Sigmoid colon (tissue), 7 donors: ENCODE data around the gene TRERF1. TPM values are rescaled to one million over a fixed set of nuclear protein-coding genes. Genes with fewer than 3 reads are reported as not detected.

Experiments
- DNase-seq: peaks from one replicate; pipeline ENCODE4 v3.0.0-alpha.2; 2019
- H3K27ac ChIP-seq, 4 donors: fragments of 200-600 bp; sonication (generic); one replicate each; pipeline ENCODE4 v1.5.1; 2016 to 2019; ENCODE audit warnings: mild to moderate bottlenecking in 1 of 4
- H3K27me3 ChIP-seq, 3 donors: fragments of 200-600 bp; sonication (generic); one replicate each; pipeline ENCODE4 v1.5.1; 2019; ENCODE audit warnings: mild to moderate bottlenecking in 1 of 3
- H3K36me3 ChIP-seq, 4 donors: fragments of 200-600 bp; sonication (generic); one replicate each; pipeline ENCODE4 v1.5.1; 2016 to 2019
- H3K4me1 ChIP-seq, 4 donors: fragments of 200-600 bp; sonication (generic); one replicate each; pipeline ENCODE4 v1.5.1; 2017 to 2019
- H3K4me3 ChIP-seq, 4 donors: fragments of 200-600 bp; sonication (generic); one replicate each; pipeline ENCODE4 v1.5.1; 2017 to 2019; ENCODE audit warnings: mild to moderate bottlenecking in 2 of 4, moderate library complexity in 1 of 4
- H3K9me3 ChIP-seq, 4 donors: fragments of 200-600 bp in 3 of 4; sonication (generic) in 3 of 4; one replicate each; pipeline versions ENCODE4 v1.5.1 to v1.6.1; 2013 to 2019
- EP300 ChIP-seq, 4 donors: sonication (generic); formaldehyde crosslinking; IDR thresholded peaks; one replicate each; pipeline ENCODE4 v1.6.1; 2017; ENCODE audit warnings: antibody characterized with exemption in 4 of 4
- POLR2A ChIP-seq, 2 donors: fragments of 450-650 bp; IDR thresholded peaks; one replicate each; pipeline ENCODE4 v1.6.1; 2016; ENCODE audit warnings: antibody characterized with exemption in 2 of 2, mild to moderate bottlenecking in 2 of 2, moderate library complexity in 2 of 2
- POLR2AphosphoS5 ChIP-seq, 4 donors: sonication (generic); formaldehyde crosslinking; IDR thresholded peaks; one replicate each; pipeline ENCODE4 v1.6.1; 2017; ENCODE audit warnings: antibody characterized with exemption in 4 of 4
- WGBS, 2 donors: extraction: QIAGEN DNeasy Blood & Tissue Kit; methylation state at CpG; one replicate each; pipeline ENCODE4 v1.1.7; 2013; 5-methylcytosine and 5-hydroxymethylcytosine counted together
- intact Hi-C: fragments of 100-400 bp; cut with DNase I; formaldehyde crosslinking; loops from one replicate; pipeline ENCODE4 v1.15.1; 2023
- polyA plus RNA-seq, 3 donors: library from polyadenylated mRNA; stranded (reverse); fragments of 200-250 nt; gene quantifications; one replicate each; pipeline ENCODE4 v1.2.3, GENCODE V29; 2013
- total RNA-seq, 4 donors: library from RNA; depleted of rRNA; stranded (reverse); fragments of >200 nt; gene quantifications; one replicate each; pipeline ENCODE4 v1.1.0, GENCODE V29; 2016
- TF ChIP-seq, protein P1 (sequence below), 4 experiments: fragments of 450-650 bp in 3 of 4; fragments of 200-600 bp in 1 of 4; IDR thresholded peaks; one replicate each; pipeline ENCODE4 v1.5.1; 2016 to 2019; ENCODE audit warnings: antibody characterized with exemption in 4 of 4, mild to moderate bottlenecking in 3 of 4, moderate library complexity in 2 of 4
- donor health status: healthy with polysubstance abuse.
- donor health status: Bipolar disorder and iron deficiency.
- donor health status: healthy.

TRERF1 gene
- total and polyA plus RNA-seq, 7 donors: 0.46 to 10.5 (median 4.6) TPM

DNA sequence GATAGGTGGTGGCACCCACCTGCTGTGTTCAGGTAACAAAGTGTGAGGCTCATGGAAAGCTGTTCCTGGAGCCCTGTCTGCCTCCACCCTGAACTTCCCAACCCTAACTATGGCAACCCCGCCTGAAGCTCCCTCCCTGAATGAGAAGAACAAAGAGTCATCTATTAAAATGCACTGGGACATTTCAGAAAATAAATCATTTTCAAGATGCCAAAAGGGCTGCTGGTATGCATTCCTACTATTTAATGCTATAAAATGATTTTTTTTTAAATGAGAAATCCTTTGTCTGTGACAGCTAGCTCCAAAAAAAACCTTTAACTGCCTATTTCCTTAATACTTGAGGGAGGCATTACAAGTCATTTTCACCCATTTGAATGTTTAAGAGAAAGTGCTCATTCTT is 149.7 kb downstream of the TRERF1 start:
- DNase-seq: no peak
- intact Hi-C loops: no loop called here
- Histone ChIP-seq H3K9me3 (no peaks in the 10 kb centered on the region), H3K4me3 (no peak overlapping the region), H3K27ac (no peak overlapping the region), H3K27me3 (no peaks in the 10 kb centered on the region), H3K4me1 (peaks cover 0 to 8% (median 0%) of the 10 kb centered on the region in 4 donors), H3K36me3 (peaks cover 0 to 11% (median 0%) of the 10 kb centered on the region in 4 donors)
- TF ChIP-seq, protein P1, sequence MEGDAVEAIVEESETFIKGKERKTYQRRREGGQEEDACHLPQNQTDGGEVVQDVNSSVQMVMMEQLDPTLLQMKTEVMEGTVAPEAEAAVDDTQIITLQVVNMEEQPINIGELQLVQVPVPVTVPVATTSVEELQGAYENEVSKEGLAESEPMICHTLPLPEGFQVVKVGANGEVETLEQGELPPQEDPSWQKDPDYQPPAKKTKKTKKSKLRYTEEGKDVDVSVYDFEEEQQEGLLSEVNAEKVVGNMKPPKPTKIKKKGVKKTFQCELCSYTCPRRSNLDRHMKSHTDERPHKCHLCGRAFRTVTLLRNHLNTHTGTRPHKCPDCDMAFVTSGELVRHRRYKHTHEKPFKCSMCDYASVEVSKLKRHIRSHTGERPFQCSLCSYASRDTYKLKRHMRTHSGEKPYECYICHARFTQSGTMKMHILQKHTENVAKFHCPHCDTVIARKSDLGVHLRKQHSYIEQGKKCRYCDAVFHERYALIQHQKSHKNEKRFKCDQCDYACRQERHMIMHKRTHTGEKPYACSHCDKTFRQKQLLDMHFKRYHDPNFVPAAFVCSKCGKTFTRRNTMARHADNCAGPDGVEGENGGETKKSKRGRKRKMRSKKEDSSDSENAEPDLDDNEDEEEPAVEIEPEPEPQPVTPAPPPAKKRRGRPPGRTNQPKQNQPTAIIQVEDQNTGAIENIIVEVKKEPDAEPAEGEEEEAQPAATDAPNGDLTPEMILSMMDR (IDR thresholded peaks at IDR 0.05): no peak
- no peak for TF ChIP-seq POLR2A (IDR thresholded peaks at IDR 0.05)
- no peak for TF ChIP-seq EP300 (IDR thresholded peaks at IDR 0.05)
- TF ChIP-seq POLR2AphosphoS5 (IDR thresholded peaks at IDR 0.05): no peak
- 57 to 76% methylated on average over 1 of the region's 1 CpG for WGBS, 2 donors

DNA sequence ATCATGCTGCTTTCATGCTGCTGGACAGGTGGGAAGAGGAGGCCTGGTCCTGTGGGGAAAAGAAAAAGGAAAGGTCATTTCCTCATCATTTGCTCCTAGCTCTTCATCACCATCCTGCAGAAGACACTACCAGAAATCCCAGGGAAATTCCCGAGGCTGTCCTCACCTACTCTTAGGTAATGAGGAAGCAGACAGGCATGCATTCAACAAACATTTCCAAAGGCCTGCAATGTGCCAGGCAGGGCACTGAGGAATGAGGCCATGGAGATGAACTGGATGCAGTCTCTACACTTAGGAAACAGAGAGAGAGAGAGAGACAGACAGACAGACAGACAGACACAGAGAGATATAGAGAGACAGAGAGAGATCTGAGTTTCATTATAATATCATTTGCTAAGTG is 151.0 kb downstream of the TRERF1 start:
- H3K9me3 ChIP-seq: no peaks in the 10 kb centered on the region
- H3K36me3 ChIP-seq: peaks cover 0 to 11% (median 0%) of the 10 kb centered on the region in 4 donors
- intact Hi-C loops: no loop called here
- H3K4me3 ChIP-seq: no peak overlapping the region
- no peak overlapping the region for H3K27ac ChIP-seq
- no peak for DNase-seq
- TF ChIP-seq, protein P1 (IDR thresholded peaks at IDR 0.05): no peak
- TF ChIP-seq POLR2A (IDR thresholded peaks at IDR 0.05) (no peak), POLR2AphosphoS5 (IDR thresholded peaks at IDR 0.05) (no peak), EP300 (IDR thresholded peaks at IDR 0.05) (no peak)
- 24 to 75% methylated on average over 1 of the region's 1 CpG for WGBS, 2 donors
- peaks cover 0 to 8% (median 0%) of the 10 kb centered on the region in 4 donors for H3K4me1 ChIP-seq
- no peaks in the 10 kb centered on the region for H3K27me3 ChIP-seq

DNA sequence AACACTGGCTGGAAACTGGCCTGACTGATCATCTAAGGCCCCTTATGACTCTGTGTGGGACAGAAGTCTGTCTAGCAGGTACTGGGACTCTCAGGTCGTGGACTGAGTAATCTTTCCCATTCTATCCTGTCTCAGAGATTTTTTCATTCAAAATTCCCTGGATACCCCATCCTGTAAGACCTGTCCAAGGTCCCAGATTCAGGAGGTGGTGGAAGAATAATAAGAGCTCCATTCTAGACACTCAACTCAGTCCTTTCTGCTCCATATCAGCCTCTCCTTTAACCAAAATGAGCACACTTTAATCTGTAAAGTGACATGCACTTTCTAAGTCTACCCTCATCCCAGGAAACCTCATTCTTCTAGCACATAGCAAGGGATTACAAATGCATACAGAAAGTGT is 151.5 kb downstream of the TRERF1 start:
- no peak for TF ChIP-seq POLR2A (IDR thresholded peaks at IDR 0.05)
- TF ChIP-seq, protein P1 (IDR thresholded peaks at IDR 0.05): no peak
- no peak for TF ChIP-seq POLR2AphosphoS5 (IDR thresholded peaks at IDR 0.05)
- no peak for TF ChIP-seq EP300 (IDR thresholded peaks at IDR 0.05)
- Histone ChIP-seq H3K9me3 (no peaks in the 10 kb centered on the region), H3K4me3 (no peak overlapping the region), H3K27ac (no peak overlapping the region), H3K36me3 (peaks cover 0 to 11% (median 0%) of the 10 kb centered on the region in 4 donors), H3K27me3 (no peaks in the 10 kb centered on the region), H3K4me1 (peaks cover 0 to 8% (median 0%) of the 10 kb centered on the region in 4 donors)
- WGBS, 2 donors: 82 to 87% methylated on average over 1 of the region's 1 CpG
- DNase-seq: no peak
- intact Hi-C loops: no loop called here

DNA sequence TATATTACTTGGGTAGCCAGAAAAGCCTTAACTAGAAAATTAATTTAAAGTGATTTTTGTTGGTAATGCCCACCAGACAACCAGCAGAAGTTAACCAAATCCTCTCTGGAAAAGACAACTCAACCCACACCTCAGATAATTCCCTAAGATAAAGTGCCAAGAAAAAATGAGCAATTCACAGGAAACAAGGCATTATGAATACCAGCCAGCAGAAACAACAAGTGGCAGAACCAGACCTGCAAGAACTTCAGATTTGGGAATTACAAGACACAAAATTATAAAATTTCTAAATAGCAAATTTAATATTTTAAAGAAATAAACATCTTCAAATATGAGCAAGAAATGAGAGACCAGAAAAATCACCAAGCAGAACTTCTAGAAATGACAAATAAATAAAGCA is 154.1 kb downstream of the TRERF1 start:
- no peak overlapping the region for H3K4me3 ChIP-seq
- peaks cover 0 to 11% (median 0%) of the 10 kb centered on the region in 4 donors for H3K36me3 ChIP-seq
- intact Hi-C loops: no loop called here
- H3K27me3 ChIP-seq: no peaks in the 10 kb centered on the region
- H3K4me1 ChIP-seq: peaks cover 0 to 8% (median 0%) of the 10 kb centered on the region in 4 donors
- DNase-seq: no peak
- H3K27ac ChIP-seq: no peak overlapping the region
- TF ChIP-seq POLR2A (IDR thresholded peaks at IDR 0.05): no peak
- TF ChIP-seq, protein P1 (IDR thresholded peaks at IDR 0.05): no peak
- TF ChIP-seq EP300 (IDR thresholded peaks at IDR 0.05): no peak
- no peak for TF ChIP-seq POLR2AphosphoS5 (IDR thresholded peaks at IDR 0.05)
- no peaks in the 10 kb centered on the region for H3K9me3 ChIP-seq

DNA sequence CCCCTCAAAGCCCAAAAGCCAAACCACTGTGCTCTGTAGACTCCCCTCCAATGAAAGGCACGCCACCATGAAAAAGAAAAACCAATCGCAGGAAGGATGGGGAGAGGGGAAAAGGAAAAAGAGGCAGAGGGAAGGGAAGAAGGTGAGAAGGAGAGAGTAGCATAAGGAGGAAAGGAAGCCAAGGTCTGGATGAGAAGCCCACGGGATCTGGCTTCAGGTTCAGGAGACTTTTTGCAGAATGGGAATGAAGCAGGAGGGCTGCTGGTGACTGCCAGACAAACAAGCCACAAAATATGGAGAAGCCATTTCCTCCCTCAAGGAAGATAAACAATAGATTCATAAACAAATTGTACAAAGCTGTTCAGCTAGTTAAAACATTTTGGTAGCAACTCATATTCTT is 155.1 kb downstream of the TRERF1 start:
- intact Hi-C loops: no loop called here
- Histone ChIP-seq H3K36me3 (peaks cover 0 to 11% (median 0%) of the 10 kb centered on the region in 4 donors), H3K27me3 (no peaks in the 10 kb centered on the region), H3K27ac (no peak overlapping the region), H3K4me3 (no peak overlapping the region), H3K4me1 (no peaks in the 10 kb centered on the region), H3K9me3 (no peaks in the 10 kb centered on the region)
- 82 to 87% methylated on average over 3 of the region's 3 CpGs for WGBS, 2 donors
- DNase-seq: no peak
- no peak for TF ChIP-seq POLR2A (IDR thresholded peaks at IDR 0.05)
- no peak for TF ChIP-seq EP300 (IDR thresholded peaks at IDR 0.05)
- TF ChIP-seq, protein P1 (IDR thresholded peaks at IDR 0.05): no peak
- TF ChIP-seq POLR2AphosphoS5 (IDR thresholded peaks at IDR 0.05): no peak
